Raji (cell line): ENCODE data around the gene PRMT9.

Source experiments
- POLR2A ChIP-seq: IDR thresholded peaks from 2 replicates; pipeline ENCODE4 v1.6.1; 2011; ENCODE audit warnings: low read depth, low read length, control low read depth; ENCODE audit not compliant: insufficient read depth

The PRMT9 gene

DNA sequence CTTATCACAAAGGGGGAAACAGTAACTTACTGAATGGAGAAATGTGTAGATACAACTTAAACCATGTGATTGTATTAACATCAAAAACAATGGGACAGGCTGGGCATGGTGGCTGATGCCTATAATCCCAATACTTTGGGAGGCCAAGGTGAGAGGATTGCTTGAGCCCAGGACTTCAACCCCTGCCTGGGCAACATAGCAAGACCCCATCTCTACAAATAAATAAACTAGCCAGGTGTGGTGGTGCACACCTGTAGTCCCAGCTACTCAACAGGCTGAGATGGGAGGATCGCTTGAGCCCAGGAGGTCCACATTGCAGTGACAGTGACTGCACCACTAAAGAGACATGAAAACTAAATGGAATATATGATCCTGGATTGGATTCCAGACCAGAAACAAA, 40.3 kb downstream of the PRMT9 start:
- no peak for TF ChIP-seq POLR2A

DNA sequence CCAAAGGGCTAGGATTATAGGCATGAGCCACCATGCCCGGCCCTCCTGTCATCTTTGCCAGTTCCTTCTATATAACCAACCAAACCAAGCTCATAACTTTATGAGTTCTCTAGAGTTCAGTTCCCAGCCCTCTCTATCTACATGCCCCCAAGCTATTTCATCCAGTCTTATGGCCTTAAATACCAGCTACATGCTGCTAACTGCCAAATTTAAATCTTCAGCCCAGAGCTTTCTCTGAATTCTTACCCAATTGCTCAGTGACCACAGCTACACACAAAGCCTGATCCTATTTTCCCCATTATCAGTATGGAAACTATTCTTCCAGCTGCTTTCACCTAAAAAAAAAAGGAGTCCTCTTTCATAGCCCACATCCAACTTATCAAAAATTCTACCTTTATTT, 43.6 kb downstream of the PRMT9 start:
- TF ChIP-seq POLR2A: no peak

DNA sequence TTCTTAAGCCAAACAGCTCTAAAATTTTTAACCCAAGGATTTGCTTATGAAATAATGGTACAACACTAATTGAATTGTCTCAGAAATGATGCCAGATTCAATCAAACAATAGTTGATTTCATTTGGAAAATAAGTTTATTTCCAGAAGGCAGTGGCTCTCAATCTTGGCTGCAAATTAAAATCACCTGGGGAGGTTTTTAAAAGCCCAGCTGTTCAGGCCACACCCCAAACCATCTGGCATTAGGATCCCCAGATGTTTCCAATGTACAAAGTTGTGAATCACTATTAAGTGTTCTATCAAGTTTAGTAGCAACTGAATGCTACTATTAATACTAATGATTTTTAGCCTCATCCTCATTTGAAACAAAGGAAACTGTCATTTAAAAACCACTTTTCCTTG, 44.6 kb downstream of the PRMT9 start:
- no peak for TF ChIP-seq POLR2A

DNA sequence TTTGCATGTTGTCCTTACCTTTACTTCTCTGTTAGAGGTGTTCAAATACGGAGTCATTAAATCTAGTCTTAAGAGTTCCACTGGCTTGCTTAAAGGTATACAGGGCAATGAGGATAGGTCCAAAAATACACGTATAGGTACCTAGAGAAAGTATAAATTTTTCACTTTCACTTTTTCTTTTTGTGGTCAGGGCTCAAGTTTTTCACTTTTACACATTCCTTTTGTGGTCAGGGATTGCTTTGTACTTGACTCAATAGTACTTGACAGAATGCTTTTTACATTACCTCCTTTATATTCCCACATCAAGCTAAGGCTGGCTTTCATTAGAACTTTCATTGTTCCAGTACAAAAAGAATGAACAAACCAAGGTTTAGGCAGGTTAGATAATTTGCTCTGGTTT, 45.0 kb downstream of the PRMT9 start:
- no peak for TF ChIP-seq POLR2A

DNA sequence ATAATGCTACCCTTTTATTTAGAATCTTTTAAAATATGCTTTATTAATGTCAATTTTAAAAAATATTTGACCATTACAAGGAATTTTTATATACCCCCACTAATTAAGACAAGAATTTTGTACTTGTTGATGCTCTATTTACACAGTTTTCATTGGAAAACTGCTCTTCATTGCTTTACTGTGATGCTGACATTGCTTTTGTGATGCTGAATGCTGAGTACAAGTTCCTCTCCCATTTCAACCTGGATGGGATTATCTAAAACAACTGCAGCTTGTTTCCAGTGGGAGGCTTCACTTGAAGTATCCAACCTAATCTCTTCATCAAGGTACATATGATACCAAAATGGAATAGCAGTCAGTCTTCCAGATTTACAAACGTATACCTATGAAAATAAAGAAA, 45.6 kb downstream of the PRMT9 start:
- TF ChIP-seq POLR2A: no peak

DNA sequence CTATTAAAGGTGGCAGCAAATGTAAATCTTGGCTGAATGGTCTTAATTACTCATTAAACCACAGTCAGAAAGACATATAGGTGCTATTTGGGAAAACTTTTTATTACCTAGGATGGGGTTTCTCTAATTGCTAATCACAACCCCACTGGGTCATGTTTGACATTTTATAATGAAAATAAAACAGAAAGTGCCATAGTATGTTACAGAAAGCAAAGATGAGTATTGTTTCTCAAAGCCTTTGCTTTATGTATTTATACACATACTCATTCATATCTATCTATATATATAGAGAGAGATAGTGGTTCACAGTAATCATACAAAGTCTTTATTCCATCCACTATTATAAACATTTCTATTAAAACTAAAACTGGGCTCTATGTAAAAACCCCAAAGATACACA, 48.6 kb downstream of the PRMT9 start:
- TF ChIP-seq POLR2A: no peak

DNA sequence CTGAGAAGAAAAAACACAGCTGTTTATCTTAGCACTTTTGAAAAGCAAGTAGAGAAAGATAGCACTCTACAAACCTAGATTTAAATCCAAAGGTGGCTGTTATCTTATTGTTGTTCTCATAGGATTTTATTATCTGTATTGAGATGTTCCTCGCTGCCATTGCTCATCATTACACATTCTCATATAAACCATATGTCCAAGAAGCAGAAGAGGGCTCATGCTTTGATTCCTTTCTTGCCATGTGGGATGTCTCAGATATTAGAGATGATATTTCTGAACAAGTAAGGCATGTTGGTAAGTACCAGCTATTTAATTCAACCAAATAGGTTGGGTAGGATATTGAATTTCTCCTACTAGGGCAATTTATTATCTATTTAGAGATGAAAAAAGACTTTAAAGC, 50.3 kb downstream of the PRMT9 start:
- no peak for TF ChIP-seq POLR2A

DNA sequence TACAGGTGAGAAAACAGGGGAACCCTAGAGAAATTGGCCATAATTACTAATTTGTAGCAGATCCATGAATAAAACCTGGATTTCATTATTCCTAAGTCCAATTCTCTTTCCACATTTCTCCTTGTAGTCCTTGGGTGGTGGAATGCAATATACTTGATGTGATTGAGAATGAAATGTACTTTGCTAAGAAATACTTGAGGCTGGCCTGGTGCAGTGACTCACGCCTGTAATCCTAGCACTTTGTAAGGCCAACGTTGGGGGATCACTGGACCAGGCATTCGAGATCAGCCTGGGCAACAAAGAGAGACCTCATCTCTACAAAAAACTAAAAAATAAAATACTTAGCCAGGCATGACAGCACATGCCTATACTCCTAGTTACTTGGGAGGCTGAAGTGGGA, 50.9 kb downstream of the PRMT9 start:
- TF ChIP-seq POLR2A: no peak

DNA sequence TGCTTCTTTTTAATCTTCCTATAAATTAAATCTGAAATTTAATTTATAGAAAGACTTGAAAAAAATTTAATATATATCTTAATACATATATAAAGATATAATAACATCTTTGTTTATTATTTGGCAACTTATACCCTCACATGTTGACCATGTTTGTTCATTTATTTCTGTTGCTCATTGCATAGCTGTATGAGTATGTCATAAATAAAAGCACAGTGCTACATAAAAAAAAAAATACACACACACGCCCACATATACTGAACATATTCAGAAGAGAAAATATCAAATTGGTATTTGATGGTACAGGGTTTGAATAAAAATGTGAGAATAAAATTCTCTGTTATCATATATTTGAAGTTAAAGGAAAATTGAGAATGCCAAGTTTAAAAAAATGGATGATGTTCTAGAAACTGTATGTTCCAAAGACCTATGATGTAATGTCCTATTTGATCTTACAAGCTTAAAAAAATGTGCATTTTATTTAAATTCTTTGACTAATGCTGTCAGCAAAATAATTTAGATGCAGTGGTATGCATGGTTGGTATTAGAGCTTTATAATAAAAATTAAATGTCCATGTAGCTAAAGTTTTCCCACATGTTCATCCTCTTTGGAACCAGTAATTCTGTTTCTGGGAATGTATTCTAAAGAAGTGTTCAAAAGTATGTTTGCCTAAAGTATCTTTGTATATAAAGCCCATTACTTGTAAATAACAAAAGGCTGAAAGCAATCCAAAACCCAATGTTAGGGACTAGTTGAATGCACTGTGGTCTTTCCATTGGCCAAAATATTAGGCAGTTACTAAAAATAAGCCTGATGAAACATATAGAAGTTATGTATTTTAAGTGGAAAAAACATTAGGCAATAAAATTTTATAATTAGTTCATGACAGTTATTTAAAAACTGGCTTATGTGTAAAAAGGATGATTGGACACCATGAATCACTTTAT, 53.9 kb downstream of the PRMT9 start:
- no peak for TF ChIP-seq POLR2A

DNA sequence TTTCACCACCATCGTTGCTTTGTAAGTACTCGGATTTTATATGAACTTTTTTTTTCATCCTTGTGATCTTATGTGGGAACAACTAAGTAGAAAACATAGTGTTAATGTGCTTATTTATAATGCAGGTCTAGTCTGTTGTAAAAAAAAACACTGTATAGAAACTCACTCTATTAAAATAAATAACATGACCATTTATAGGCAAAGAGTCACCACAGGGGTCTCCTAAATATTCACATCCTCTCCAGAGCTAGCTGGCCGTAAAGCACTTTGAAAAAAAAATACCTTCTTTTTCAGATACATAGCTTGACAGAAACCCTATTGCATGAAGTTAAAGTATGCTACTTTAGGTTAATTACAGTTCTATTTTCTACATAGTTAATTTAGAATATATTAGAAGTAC, 55.5 kb downstream of the PRMT9 start:
- no peak for TF ChIP-seq POLR2A

DNA sequence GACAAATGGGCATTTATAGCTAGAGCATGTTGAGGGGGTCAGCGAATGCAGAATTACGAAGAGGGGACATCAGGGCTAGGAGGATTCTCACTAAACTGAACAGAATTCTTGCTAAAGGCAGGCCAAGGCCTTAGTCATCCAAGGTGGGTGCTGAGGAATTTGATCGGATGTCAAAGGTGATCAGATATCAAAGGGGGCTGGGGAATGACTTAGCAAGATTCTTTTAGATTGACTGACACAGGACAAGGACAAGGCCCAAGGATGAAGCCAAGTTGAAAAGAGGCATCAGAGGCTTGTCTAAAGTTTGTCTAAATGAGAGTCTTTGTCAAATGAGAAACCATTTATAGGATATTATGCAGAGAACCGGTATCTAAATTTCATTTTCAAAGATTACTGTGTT, 57.1 kb downstream of the PRMT9 start:
- TF ChIP-seq POLR2A: no peak

DNA sequence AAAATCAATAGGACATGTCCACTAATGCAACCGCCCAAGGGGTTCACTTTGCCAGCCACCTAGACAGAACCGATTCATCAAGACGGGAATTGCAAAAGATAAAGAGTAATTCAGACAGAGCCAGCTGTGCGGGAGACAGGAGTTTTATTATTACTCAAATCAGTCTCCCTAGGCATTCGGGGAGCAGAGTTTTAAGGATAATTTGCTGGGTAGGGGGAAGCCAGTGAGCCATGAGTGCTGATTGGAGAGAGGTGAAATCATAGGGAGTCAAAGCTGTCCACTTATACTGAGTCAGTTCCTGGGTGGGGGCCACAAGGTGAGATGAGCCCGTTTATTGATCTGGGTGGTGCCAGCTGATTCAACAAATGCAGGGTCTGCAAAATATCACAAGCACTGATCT, 58.2 kb downstream of the PRMT9 start:
- no peak for TF ChIP-seq POLR2A

DNA sequence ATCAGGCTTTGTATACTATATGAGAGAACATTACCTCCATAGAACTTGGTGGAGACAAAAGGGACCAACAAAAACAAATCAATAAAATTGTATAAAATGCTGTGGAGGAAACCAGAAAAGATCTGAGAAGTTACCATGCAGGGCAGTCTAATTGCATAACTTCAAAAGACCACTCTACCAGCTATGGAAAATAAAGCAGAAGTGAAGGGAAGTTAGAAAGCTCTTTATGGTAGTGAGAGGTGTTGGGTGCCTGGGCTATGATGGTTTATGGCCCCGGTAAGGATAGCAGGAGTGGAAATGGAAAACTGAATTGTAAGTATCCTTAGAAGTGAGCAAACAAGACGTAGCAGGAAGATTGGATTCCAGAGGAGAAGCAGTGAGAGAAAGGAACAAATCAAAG, 63.6 kb downstream of the PRMT9 start:
- TF ChIP-seq POLR2A: no peak

DNA sequence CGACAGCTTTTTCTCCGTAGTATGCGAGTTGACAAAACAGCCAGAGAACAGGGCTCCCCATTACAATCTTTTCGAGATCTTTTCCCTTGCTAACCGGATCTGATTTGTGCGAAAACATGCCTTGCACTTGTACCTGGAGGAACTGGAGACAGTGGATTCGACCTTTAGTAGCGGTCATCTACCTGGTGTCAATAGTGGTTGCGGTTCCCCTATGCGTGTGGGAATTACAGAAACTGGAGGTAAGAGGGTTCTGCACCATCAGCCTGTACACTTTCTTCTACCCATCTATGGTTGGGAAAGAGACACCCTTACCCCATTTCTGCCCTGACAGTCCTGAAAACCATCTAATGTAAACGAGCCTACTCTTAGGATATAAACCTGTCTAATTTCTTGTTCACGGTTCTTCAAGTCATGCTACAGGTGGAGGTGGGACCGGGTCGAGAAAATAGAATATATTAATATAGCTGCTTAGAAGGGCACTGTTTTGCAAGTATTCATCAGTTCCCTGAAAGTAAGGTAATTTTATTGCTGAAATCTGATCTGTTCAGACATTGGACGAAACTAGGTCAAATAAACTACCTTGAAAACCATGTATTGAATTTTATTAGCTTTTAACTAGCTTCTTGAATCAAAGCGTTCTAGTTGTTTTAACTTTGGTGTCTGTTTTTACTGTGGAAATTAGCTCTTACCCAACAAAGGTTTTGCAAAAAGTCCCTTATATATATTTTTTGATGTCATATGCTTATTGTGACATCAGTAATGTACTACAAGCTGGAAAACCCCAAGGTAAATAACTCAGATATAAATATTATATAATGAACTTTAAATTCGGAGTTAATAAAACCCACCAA, 65.9 kb downstream of the PRMT9 start:
- no peak for TF ChIP-seq POLR2A

DNA sequence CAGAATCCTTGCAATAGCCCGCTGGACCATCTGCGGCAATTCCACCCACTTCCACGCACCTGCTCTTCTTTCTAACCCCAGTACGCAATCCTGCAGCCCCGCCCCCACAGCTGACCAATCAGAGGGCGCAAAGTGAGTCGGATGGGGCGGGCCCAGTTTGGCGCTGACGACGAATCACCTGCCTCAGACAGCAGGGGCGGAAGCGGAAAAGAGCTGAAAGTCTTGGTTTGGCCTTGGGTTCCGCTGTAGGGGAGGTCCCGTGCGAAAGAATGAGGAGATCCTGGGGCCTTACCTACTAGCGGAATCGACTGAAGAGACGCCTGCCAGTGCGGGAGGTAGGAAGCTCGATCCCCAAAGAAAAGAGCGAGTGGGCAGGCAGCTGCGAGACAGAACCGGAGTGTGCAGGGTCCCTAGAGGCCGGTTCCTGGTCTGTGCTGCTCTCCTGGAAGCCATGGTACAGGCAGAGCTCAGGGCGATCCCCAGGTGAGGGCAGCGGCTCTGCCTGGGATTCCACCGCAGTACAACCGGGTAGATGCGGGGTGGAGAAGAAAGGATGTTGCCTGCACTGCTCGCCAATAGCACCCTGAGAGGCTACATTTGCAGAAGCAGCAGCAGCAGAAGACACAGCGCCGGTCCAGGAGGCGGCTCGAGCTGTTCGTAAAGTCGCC, 66.7 kb downstream of the PRMT9 start, which contains the start of gene TMEM184C:
TSS of gene TMEM184C (plus strand) at position 225 of the 668 bp plus-strand sequence. CDS start 560 bp downstream, outside the sequence.
- TF ChIP-seq POLR2A: peak; percentile 94
